Gastroesophageal sphincter (tissue), 3 donors: Measurements from ENCODE around the gene TAPBP.

Experiments
- CTCF ChIP-seq, 4 experiments: fragments of 200-600 bp in 2 of 4; fragments of 450-650 bp in 2 of 4; sonication (generic) in 1 of 4; IDR thresholded peaks; one replicate each; pipeline ENCODE4 v1.5.1; 2017 to 2019; ENCODE audit warnings: antibody characterized with exemption in 4 of 4, mild to moderate bottlenecking in 2 of 4, moderate library complexity in 2 of 4
- EP300 ChIP-seq: sonication (generic); formaldehyde crosslinking; IDR thresholded peaks from one replicate; pipeline ENCODE4 v1.6.1; 2017; ENCODE audit warnings: antibody characterized with exemption, mild to moderate bottlenecking
- POLR2A ChIP-seq, 2 donors: fragments of 450-650 bp; IDR thresholded peaks; one replicate each; pipeline ENCODE4 v1.6.1; 2017; ENCODE audit warnings: antibody characterized with exemption in 2 of 2, mild to moderate bottlenecking in 2 of 2, moderate library complexity in 1 of 2

DNA sequence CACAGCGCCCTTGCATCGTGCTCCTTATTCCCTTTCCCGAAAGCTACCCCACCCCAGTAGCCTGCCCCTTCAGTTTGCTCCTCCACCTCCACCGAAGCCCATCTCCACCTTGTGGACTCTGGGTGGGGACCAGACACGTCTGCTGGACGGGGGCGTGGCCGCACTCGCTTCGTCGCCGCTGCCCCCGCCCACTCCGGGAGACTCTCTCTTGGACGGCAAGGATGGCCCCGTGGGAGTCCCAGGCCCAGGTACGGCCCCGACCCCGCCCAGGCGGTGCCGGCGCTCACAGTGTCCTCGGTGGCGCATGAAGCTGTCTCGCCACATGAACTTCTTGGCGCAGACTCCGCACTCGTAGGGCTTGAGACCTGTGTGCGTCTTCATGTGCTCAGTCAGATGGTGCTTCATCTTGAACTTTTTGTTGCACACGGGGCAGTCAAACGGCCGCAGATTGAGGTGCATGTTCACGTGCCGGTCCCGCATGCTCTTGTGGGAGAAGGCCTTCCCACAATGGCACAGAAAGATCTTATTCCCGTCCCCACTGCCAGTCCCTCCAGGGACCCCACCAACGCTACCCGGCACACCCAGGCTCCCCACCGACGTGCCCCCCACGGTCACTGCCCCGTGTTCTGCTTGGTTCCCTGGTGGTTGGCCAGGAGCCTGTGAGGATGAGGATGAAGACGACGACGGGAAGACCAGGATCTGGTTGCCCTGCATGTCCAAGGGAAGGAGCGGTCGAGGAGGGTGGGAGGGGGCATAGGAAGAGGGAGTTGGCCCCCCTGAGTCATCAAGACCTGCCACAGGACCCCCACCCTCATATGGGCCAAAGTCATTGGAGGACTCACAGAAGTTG is 1.3 kb upstream of the TAPBP start:
- TF ChIP-seq CTCF (IDR thresholded peaks at IDR 0.05) (no peak), POLR2A (IDR thresholded peaks at IDR 0.05) (no peak), EP300 (no peak)
